ENCODE data around the gene B3GNT7.

- TF ChIP-seq CTCF (IDR thresholded peaks at IDR 0.05 in 2 of 3, conservative IDR thresholded peaks at IDR 0.05 in 1 of 3; ENCODE audit: borderline replicate concordance in 1 of 3, insufficient read depth in 1 of 3, low read depth in 2 of 3, low read length in 2 of 3): no peak
- TF ChIP-seq POLR2A (IDR thresholded peaks at IDR 0.05; ENCODE audit: borderline replicate concordance, extremely low read depth, insufficient read depth, insufficient read length): no peak
- TF ChIP-seq YY1 (IDR thresholded peaks at IDR 0.05; ENCODE audit: extremely low read depth, insufficient replicate concordance, low read depth, low read length): no peak
Measured at GRCh38 chr2:231392431-231393148, 2.9 kb upstream of the B3GNT7 start.
